Measurements from ENCODE around the gene CHAF1A.
A peak's percentile ranks its signal among the peaks of the same experiment; 100 is the strongest.

Gene CHAF1A

GRCh38 chr19:4406626-4407025, 4.2 kb downstream of the CHAF1A start:
- DNase-seq, result no peak

- DNase-seq, result no peak
These were observed 6.9 kb downstream of the CHAF1A start for GRCh38 chr19:4409123-4409933.

GRCh38 chr19:4413588-4413987, 11.1 kb downstream of the CHAF1A start:
- DNase-seq, result no peak

GRCh38 chr19:4414144-4414799, 11.8 kb downstream of the CHAF1A start:
- no peak for DNase-seq

- DNase-seq, result no peak
These were observed 12.4 kb downstream of the CHAF1A start for GRCh38 chr19:4414800-4415321.

GRCh38 chr19:4415352-4415751, 12.9 kb downstream of the CHAF1A start:
- no peak for DNase-seq

GRCh38 chr19:4416268-4416667, 13.8 kb downstream of the CHAF1A start:
- no peak for DNase-seq

- no peak for DNase-seq
These were observed 21.1 kb downstream of the CHAF1A start for GRCh38 chr19:4423416-4424126.

- DNase-seq, result peak; percentile 49
These were observed 23.1 kb downstream of the CHAF1A start for GRCh38 chr19:4425537-4425936.

- no peak for DNase-seq
These were observed 26.0 kb downstream of the CHAF1A start for GRCh38 chr19:4428326-4428975.

GRCh38 chr19:4429256-4429655, 26.8 kb downstream of the CHAF1A start:
- DNase-seq, result no peak

GRCh38 chr19:4429771-4430171, 27.3 kb downstream of the CHAF1A start:
- no peak for DNase-seq

GRCh38 chr19:4430760-4431159, 28.3 kb downstream of the CHAF1A start:
- DNase-seq, result no peak

GRCh38 chr19:4431296-4431695, 28.9 kb downstream of the CHAF1A start:
- DNase-seq, result no peak

GRCh38 chr19:4431808-4432674, 29.6 kb downstream of the CHAF1A start:
- no peak for DNase-seq

GRCh38 chr19:4432918-4433506, 30.6 kb downstream of the CHAF1A start:
- DNase-seq, result no peak

GRCh38 chr19:4434391-4434790, 32.0 kb downstream of the CHAF1A start:
- no peak for DNase-seq

- DNase-seq, result no peak
These were observed 33.8 kb downstream of the CHAF1A start for GRCh38 chr19:4436231-4436630.

- no peak for DNase-seq
These were observed 34.7 kb downstream of the CHAF1A start for GRCh38 chr19:4437103-4437502.

- DNase-seq, result no peak
These were observed 36.8 kb downstream of the CHAF1A start for GRCh38 chr19:4439243-4439642.

GRCh38 chr19:4441994-4442818, 39.8 kb downstream of the CHAF1A start:
- no peak for DNase-seq

Data from T1000 (cell line).